RPMI8226 (cell line): ENCODE data around the gene PAX8.

Experiments
- DNase-seq: peaks from one replicate; pipeline ENCODE4 v3.0.0-alpha.2; 2015

The PAX8 gene

DNA sequence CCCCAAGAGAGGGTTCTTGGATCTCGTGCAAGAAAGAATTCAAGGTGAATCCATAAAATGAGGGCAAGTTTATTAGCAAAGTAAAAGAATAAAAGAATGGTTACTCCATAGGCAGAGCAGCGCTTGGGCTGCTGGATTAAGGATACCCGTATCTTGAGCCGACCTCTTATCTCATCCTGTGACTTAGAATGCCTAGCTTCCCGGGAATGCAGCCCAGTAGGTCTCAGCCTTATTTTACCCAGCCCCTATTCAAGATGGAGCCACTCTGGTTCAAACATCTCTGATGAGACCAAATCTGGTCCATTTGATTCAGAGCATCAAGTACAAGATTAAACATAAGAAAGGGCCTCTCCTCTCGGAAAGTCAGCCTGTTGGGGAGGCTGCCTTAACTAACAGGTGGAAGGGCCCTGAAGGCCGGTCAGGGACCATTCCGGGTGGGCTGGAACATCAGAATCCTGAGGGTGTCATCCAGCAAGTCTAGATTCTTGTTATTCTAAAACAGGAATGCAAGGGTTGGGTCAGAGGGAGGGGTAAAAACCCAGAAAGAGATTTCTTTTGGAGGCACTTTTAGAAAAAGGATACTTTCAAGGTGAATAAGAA lies 99.2 kb downstream of the PAX8 start:
- DNase-seq, result no peak

DNA sequence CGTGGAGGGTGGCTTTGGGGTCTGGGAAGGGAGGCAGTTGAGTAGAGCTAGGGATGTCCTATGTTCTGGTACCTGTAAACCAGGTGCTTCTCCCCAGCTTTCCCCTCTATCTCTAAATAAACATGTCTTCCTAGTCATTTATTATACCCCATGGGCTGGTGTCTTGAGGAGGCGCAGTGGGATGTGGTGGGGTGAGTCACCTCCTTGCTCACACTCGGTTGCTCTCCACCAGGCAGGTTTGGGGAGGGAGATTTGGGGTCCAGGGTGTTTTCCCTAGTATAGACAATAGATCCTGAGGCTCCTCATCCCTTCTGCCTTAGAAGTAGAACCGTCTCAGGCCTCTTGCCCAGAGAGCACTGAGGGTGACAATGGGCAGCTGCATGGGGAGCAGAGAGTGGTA lies 99.8 kb downstream of the PAX8 start:
- no peak for DNase-seq

DNA sequence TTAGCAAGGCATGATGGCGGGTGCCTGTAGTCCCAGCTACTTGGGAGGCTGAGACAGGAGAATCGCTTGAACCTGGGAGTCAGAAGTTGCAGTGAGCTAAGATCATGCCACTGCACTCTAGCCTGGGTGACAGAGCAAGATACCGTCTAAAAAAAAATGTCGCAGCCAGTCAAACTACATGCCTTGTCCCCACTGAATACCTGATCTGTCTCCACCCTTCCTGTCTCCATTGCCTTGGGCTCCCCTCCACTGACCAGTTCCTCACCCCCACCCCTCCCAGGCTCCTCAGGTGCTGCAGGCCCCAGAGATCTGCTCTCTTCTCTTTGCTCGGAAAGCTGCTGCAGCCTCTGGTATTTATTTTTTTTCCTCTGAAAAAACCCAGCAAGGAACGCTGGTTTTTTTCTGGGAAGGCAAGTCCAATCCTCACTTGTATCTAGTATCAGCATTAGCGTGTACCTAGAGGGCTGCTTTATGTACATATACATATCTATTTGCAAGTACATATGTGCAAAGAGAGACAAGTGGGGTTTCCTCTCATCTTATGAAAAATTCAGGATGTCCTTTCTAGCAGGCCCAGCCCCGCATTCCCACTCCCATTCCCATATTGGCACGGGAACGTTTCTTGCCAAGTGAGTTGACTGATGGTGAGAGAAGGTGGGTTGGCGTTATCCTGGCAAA lies 100.5 kb downstream of the PAX8 start:
- DNase-seq, result no peak

DNA sequence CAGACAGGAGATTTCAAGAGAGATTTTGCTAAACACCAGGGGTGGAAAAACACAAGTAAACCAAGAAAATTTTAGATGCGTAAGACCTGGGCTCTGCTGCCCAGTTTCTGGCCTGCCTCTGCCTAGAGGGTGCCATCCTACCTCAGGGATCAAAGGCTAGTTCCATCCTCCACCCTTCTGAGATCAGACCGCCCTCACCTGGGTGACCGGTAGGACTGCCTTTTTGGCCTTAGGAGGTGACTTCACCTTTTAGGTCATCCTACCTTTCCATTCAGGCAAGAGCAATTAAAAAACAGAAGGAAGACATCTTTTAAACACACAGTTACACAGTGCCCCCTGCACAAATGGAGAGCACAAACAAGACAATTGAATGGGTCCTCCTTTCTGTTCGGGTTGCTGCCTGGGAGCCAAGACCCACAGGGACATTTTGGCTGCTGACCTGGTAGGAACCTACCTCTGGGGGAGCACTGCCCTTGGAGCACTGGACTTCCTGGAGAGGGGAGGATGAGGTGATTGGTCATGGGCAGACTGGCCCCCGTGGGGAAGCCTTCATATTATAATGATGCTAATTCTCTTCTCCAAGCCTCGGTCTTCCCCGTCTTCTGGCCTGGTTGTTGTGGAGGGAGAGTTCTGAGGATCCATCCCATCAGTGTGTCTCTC lies 101.9 kb downstream of the PAX8 start:
- no peak for DNase-seq

DNA sequence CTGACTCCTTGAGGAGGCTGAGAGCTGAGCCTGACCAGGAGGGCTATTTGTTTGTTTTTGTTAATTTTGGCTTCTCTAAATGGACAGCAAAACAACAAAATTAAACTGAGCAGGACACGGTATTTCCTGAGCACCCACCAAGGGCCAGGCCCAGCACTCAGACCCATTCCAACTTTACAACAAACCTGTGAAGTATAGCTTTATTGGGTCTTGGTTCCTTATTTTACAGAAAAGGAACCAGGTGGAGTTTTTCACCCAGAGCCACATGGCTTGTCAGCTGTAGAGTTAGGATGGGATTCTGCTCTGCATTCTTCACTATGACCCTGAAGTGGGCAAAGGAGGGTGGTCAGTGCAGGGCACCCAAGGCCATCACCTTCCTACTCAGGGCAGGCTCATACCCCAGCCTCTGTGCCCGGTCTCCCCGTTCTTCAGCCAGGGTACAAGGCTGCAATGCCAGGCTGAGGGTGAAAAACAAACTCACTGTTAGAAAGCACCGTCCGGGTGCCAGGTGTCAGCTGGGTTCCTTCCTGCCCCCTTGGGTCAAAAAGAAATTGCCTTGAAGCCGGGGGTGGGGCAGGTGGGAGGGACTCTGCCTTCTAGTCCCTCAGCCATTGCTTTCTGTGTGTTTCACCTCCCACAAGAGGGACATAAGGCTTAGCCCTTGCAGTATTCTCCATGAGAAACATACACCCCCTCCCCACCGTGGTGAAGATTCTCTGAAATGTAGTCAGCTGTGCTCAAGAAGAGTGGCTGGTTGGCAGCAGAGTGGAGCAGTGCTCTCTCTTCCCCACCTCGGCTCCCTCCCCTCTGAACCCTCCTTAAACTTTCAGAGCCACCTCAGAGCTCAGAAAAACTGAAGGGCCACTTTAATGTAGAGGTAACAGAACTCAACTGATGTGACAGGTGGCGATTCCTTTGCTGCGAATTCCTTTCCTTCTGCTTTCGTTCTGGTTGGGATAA lies 102.7 kb downstream of the PAX8 start:
- no peak for DNase-seq

DNA sequence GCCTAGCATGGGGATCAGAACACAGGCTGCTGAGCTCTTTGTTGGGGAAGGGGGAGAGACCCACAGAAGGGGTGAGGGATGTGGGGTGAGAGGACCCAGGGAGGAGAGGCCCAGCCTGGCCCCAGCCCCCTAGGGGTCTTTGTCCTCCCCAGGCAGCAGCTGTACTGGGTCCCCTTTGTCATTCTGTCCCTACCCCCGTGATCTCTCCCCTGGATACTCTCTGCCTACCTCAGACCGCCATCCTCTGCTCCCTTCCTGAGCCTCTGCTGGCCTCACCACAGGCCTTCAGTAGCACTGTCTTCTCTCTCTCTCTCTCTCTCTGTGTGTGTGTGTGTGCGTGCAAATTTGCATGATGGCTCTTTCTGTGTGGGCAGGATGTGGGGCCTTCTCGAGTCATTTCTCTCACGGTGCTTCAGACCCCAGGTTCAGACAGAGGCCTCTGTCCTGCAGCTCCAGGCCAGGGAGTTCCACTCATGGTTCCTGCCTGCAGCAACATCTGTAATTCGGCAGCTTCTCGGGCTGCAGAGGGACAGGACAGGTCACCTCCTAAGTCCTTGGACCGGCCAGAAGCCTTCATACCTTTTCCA lies 103.6 kb downstream of the PAX8 start:
- peak; percentile 42 for DNase-seq

DNA sequence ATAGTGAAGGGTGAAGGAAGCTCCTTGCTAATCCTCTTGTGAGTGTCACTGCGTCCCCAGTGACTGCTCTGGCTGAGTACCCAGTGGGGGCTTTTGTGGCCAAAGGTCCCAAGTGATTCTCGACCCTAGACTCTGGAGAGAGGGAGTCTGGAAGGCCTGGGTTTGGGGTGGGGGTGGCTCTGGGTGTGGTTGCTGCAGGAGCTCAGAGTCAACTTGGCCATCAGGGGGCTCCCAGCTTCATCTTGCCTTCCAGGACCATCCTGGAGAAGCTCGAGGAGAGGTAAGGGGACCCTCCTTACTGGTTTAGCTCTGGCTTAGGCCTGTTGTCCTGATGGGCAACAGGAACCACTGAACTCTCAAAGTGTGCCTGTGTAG lies 104.4 kb downstream of the PAX8 start:
- DNase-seq, result no peak

DNA sequence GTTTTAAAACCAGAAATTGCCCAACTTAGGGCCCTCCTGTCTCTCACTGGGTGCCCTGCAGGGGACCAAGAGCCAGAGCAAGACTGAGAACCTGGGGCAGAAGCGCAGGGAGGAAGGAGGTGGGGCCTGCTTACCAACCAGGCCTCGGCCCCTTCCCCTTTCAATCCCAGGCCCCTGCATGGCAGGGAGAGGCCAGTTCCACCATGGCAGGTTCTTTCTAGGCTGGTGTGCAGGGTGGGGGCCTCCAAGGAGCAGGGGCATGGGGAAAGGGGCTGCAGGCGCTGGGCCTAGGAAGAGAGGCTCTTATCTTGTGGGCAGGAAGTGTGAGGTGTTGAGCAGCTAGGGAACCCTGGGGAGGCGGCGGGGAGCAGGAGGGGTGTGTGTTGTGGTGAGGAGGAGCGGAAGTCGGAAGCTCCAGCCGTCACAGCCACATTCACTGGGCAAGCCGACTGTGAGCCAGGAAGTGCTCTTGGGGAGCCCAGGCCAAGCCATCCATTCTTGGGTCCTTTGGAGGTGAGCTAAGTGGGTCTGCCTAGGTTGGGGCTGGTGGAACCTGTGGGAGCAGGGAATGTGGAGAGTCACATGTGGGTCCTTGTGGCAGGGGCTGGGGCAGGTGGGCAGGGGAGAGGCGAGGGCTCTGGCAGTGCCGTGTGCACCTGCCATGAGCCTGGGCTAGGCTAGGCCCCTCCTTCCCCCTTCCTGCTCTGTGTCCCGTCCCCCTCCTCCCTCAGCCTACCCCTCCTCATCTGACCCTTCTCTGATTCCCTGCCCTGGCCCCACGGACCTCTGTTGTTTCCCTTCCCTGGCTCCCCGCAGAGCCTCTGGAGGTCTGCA lies 105.0 kb downstream of the PAX8 start, which contains the start of gene PSD4:
TSS of gene PSD4 (plus strand) at position 430 of the 834 bp plus-strand sequence. CDS start 8,486 bp downstream, outside the sequence.
- DNase-seq, result peak; percentile 88

DNA sequence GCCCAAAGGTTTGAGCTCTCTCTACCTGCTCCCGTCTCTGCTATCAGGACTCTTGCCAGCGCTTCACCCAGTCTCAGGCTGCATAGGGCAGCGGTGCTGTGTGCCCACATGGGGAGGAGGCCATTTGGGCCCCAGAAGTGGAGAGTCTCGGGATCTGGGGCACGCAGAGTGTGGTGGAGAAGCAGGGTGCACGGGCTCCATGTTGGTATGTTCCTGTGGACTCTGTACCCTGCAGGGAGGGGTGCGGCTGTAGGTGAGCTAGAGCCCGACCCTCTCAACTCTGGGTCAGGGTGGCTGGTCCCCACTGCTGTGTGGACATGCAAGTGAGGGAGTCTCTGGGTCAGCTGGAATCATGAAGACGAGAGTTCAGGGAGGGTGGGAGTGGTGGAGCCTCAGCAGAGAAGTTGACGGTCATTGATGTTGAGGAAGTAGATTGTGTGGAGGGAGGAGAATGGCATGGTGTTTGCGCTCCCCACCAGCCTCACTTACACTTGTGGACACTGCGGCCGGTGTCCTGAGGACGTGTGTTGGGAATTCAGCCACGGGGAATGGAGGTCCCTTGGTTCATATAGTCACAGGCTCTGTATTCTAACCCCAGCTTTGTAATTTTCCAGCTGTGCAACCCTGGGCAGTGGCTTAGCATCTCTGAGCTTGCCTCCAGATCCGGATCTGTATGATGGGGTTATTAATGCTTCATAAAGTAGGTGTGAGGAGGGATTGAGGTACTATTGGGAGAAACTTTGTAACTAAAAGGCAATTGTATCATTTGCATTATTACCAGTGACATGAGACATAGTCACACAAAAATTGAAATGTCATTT lies 105.8 kb downstream of the PAX8 start:
- DNase-seq, result no peak

DNA sequence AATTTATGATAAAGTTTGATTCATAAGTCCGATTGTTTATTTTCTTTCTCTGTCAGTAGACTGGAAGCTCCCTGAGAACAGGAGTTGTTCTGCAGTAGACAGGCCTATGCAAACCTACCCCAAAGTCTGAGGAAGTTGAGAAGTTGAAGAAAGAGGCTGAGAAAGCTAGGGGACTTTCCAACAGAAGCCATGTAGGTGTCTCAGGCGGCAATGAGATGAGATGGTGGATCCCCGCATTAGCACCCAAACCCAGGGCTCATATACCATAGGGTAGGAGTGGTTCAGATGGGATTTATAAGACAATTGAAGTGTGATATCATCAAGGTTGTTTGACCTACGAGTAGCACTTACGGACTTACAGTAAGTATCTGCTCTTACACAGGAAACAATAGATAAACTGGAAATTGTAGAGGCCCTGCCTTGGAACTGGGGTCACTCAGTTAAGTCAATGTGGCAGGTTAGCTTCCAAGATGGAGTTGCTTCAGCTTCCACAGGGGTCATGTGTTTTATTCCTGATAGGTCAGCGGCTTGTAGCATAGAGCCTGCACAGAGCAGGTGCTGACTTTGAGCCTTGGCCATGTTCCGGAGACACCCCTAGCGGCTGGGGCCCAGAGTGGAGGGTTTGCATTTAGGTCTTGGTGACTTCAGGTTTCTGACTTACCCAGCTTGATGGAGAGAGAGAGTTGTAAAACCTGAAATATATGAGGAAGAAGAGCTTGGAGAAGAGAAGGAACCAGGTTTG lies 107.2 kb downstream of the PAX8 start:
- DNase-seq, result no peak

DNA sequence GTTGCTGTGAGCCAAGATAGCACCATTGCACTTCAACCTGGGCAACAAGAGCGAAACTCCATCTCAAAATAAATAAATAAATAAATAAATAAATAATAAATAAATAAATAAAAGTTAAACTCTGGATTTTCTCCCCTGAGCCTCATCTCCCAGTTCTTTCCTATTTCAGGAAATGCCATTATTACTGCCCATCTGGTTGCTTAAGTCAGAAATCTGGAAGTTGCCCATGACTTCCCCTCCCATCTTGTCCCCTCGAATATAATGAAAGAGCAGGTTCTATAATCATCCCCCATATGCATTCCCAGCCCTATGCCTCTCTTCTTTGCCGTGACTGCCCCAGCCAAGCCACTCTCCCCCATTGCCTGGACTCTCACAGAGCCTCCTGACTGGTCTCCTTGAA lies 109.1 kb downstream of the PAX8 start:
- no peak for DNase-seq

DNA sequence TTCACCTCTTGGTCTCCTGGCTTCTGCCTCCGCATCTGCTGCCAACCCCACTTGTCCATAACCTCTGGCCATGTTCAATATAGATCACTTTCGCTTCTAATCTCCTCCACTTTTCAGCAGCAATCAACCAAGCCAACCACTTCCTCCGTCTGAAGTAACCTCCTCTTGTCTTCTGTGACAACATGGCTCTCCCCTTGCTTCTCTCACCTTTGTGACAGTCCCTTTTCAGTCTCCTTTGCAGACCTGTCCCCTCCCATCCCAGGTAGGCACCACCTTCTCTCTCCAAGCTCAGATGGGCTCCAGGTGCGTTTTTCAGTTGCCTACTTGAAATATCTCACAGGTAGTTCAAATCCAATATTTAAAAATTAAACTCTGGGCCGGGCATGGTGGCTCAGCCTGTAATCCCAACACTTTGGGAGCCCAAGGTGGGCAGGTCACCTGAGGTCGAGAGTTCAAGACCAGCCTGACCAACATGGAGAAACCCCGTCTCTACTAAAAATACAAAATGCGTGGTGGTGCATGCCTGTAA lies 109.7 kb downstream of the PAX8 start:
- peak; percentile 8 for DNase-seq

DNA sequence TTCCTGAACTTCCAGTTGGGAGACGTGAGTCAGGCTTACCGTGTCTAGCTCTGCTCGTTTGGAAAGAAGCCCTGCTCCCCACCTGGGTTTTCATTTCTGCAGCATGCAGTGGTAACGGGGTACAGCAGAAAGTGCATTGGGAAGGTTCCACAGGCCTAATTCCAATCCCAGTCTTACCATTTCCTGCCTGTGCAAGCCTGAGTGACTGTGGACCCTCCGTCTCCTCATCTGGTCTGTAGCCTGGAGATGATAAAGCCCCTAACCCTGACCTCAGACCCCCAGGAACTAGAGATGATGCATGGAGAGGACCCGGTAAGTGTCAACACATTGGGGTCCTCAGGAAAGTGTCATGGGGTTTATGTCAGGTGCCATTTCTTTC lies 110.8 kb downstream of the PAX8 start:
- no peak for DNase-seq

DNA sequence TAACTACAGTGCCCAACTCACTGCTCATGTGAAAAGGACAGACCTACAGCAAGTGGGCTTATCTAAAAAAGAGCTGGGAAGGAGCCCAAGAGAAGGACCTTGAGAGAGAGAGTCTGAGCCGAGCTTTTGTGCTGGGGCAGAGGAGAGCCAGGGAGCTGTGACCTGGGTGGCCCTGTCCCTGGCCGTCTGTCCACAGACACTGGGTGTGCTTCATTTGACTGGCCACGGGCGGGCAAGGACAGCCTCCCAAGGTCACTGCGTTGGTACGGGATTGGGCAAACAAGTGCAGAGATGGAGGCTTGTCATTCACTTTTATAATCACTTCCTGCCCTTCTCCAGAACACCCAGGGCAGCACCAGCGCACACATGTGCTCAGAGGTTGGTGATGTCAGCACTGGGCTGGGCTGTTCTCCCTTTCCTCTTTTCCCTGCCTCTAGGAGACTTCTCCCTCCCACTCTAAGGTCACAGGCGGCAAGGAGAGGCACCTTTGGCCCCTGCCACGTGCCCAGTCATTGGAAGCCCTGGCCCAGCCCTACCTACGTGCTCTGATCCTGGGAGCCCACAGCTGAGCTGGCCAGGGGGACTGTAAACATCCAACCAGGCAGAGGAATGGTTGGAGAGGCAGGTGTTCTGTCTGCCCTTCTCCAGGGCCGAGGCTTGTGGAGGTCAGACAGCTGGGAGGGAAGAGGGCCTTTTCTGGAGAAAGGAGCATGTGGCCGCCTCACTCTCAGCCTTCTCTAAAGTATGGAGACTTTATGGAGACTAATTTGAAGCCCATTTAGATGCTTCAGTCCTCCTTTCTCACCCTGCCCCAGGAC lies 111.4 kb downstream of the PAX8 start:
- no peak for DNase-seq

DNA sequence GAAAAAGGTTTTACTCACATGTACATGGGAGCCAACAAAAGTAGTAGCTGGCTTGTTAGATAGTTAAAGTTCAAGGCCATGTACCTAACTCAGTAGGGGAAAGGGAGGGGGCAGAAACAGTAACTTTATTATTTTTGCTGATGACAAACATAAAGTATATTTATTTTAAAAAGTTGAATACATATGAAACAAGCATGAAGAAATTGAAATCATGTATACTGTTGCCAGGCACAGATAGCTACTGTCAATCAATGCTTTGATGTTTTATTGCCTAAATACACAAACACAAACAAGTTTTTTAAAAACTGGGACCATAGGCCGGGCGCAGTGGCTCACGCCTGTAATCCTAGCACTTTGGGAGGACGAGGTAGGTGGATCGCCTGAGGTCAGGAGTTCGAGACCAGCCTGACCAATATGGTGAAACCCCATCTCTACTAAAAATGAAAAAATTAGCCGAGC lies 112.5 kb downstream of the PAX8 start:
- DNase-seq, result no peak
